ENCODE results near the gene FMN1.
A peak's percentile ranks its signal among the peaks of the same experiment; 100 is the strongest.

FMN1 gene

GRCh38 chr15:33154351-33155166, 40.0 kb downstream of the FMN1 start:
- DNase-seq, result no peak

- DNase-seq, result no peak
Measured at GRCh38 chr15:33153548-33153947, 41.0 kb downstream of the FMN1 start.

GRCh38 chr15:33152502-33153109, 41.9 kb downstream of the FMN1 start:
- DNase-seq, result no peak

GRCh38 chr15:33150971-33151370, 43.5 kb downstream of the FMN1 start:
- DNase-seq, result no peak

- no peak for DNase-seq
Measured at GRCh38 chr15:33150431-33150941, 44.0 kb downstream of the FMN1 start.

- no peak for DNase-seq
Measured at GRCh38 chr15:33149919-33150318, 44.6 kb downstream of the FMN1 start.

- no peak for DNase-seq
Measured at GRCh38 chr15:33148129-33148751, 46.3 kb downstream of the FMN1 start.

GRCh38 chr15:33146051-33146450, 48.5 kb downstream of the FMN1 start:
- DNase-seq, result no peak

GRCh38 chr15:33145447-33145846, 49.1 kb downstream of the FMN1 start:
- DNase-seq, result no peak

- no peak for DNase-seq
Measured at GRCh38 chr15:33142708-33143107, 51.8 kb downstream of the FMN1 start.

GRCh38 chr15:33138000-33138399, 56.5 kb downstream of the FMN1 start:
- no peak for DNase-seq

GRCh38 chr15:33137101-33137500, 57.4 kb downstream of the FMN1 start:
- DNase-seq, result no peak

GRCh38 chr15:33136353-33136752, 58.2 kb downstream of the FMN1 start:
- no peak for DNase-seq

- DNase-seq, result no peak
Measured at GRCh38 chr15:33135355-33135781, 59.1 kb downstream of the FMN1 start.

GRCh38 chr15:33132722-33133345, 61.7 kb downstream of the FMN1 start:
- DNase-seq, result peak; percentile 56

GRCh38 chr15:33132233-33132580, 62.3 kb downstream of the FMN1 start:
- no peak for DNase-seq

- DNase-seq, result no peak
Measured at GRCh38 chr15:33131552-33132232, 62.8 kb downstream of the FMN1 start.

- peak; percentile 80 for DNase-seq
Measured at GRCh38 chr15:33126559-33127290, 67.8 kb downstream of the FMN1 start.

GRCh38 chr15:33125894-33126537, 68.5 kb downstream of the FMN1 start:
- DNase-seq, result peak; percentile 60

GRCh38 chr15:33124811-33125210, 69.7 kb downstream of the FMN1 start:
- DNase-seq, result no peak

GRCh38 chr15:33124279-33124678, 70.2 kb downstream of the FMN1 start:
- no peak for DNase-seq

- DNase-seq, result no peak
Measured at GRCh38 chr15:33119865-33120264, 74.6 kb downstream of the FMN1 start.

All from SHP77 treated with DMSO at 0.1 percent for 48 hours (cell line).